Measurements from ENCODE around the gene SNRNP70. TPM values are rescaled to one million over a fixed set of nuclear protein-coding genes. Genes with fewer than 3 reads are reported as not detected.

Gene SNRNP70
- total and polyA plus RNA-seq, 2 of the 13 experiments (the other 11 are each of a cell fraction or from before 2014, with no cell fraction given) = 150 to 210 TPM

DNA sequence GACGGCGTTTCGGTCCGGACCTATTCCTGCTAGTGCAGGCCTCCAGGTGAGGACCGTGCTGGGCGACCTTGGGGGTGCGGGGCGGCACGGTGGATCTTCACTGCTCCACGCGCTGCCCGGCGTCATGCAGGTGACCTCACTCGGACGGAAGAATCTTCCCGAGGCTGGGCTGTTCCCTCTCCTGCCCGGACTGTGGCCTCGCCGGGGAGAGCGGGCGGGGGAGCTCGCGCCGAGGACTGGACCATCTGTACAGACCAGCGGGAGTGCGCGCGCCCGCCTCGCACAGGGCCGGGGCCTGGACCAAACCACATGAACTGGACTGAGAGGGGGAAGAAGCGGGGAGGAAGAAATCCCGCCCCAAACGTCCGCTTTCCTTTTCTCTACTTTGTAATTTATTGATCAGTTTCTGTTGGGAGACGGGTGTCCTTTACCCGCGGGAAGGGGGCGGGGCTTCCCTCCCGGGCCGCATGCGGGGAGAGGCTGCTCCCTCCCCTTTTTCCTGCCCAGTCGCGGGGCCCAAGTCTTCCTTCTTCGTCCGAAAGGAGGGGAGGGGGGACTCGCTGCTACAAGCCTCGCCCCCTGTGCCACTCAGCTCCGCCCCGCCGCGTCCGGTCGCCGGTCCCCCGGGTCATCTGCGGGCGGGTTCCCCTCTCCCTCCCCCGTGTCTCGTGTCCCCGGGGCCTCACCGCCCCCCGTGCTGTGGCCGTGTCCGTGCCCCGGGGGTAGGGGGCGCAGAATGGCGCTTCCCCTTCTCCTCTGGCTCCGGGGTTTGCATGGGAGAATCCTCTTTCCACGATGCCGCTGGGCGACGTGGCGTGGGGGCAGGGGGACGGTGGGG is 65.1 kb downstream of the SNRNP70 start (continued):
- TF ChIP-seq, protein P1, sequence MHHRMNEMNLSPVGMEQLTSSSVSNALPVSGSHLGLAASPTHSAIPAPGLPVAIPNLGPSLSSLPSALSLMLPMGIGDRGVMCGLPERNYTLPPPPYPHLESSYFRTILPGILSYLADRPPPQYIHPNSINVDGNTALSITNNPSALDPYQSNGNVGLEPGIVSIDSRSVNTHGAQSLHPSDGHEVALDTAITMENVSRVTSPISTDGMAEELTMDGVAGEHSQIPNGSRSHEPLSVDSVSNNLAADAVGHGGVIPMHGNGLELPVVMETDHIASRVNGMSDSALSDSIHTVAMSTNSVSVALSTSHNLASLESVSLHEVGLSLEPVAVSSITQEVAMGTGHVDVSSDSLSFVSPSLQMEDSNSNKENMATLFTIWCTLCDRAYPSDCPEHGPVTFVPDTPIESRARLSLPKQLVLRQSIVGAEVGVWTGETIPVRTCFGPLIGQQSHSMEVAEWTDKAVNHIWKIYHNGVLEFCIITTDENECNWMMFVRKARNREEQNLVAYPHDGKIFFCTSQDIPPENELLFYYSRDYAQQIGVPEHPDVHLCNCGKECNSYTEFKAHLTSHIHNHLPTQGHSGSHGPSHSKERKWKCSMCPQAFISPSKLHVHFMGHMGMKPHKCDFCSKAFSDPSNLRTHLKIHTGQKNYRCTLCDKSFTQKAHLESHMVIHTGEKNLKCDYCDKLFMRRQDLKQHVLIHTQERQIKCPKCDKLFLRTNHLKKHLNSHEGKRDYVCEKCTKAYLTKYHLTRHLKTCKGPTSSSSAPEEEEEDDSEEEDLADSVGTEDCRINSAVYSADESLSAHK (CRISPR knock-in tag; IDR thresholded peaks at IDR 0.05; ENCODE audit: borderline replicate concordance) = 0 out of 2 replicates have a peak, but pooled peaks have one; percentile 2
- TF ChIP-seq, protein P2, sequence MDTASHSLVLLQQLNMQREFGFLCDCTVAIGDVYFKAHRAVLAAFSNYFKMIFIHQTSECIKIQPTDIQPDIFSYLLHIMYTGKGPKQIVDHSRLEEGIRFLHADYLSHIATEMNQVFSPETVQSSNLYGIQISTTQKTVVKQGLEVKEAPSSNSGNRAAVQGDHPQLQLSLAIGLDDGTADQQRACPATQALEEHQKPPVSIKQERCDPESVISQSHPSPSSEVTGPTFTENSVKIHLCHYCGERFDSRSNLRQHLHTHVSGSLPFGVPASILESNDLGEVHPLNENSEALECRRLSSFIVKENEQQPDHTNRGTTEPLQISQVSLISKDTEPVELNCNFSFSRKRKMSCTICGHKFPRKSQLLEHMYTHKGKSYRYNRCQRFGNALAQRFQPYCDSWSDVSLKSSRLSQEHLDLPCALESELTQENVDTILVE (CRISPR knock-in tag; IDR thresholded peaks at IDR 0.05) = peak; percentile 76; the same call in 1 of the 2 replicates
- TF ChIP-seq, protein P3, sequence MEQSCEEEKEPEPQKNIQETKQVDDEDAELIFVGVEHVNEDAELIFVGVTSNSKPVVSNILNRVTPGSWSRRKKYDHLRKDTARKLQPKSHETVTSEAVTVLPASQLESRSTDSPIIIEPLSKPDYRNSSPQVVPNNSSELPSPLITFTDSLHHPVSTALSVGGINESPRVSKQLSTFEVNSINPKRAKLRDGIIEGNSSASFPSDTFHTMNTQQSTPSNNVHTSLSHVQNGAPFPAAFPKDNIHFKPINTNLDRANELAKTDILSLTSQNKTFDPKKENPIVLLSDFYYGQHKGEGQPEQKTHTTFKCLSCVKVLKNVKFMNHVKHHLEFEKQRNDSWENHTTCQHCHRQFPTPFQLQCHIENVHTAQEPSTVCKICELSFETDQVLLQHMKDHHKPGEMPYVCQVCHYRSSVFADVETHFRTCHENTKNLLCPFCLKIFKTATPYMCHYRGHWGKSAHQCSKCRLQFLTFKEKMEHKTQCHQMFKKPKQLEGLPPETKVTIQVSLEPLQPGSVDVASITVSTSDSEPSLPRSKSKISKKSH (CRISPR knock-in tag; IDR thresholded peaks at IDR 0.05; ENCODE audit: borderline replicate concordance) = peak; percentile 79; the same call in 1 of the 2 replicates
- no peak; the same call in none of the 2 replicates for TF ChIP-seq ZSCAN25 (CRISPR knock-in tag; IDR thresholded peaks at IDR 0.05)
- TF ChIP-seq ZNF674 (CRISPR knock-in tag; IDR thresholded peaks at IDR 0.05; ENCODE audit: low read depth) = 0 out of 2 replicates have a peak, but pooled peaks have one; percentile 77
- TF ChIP-seq, protein P4, sequence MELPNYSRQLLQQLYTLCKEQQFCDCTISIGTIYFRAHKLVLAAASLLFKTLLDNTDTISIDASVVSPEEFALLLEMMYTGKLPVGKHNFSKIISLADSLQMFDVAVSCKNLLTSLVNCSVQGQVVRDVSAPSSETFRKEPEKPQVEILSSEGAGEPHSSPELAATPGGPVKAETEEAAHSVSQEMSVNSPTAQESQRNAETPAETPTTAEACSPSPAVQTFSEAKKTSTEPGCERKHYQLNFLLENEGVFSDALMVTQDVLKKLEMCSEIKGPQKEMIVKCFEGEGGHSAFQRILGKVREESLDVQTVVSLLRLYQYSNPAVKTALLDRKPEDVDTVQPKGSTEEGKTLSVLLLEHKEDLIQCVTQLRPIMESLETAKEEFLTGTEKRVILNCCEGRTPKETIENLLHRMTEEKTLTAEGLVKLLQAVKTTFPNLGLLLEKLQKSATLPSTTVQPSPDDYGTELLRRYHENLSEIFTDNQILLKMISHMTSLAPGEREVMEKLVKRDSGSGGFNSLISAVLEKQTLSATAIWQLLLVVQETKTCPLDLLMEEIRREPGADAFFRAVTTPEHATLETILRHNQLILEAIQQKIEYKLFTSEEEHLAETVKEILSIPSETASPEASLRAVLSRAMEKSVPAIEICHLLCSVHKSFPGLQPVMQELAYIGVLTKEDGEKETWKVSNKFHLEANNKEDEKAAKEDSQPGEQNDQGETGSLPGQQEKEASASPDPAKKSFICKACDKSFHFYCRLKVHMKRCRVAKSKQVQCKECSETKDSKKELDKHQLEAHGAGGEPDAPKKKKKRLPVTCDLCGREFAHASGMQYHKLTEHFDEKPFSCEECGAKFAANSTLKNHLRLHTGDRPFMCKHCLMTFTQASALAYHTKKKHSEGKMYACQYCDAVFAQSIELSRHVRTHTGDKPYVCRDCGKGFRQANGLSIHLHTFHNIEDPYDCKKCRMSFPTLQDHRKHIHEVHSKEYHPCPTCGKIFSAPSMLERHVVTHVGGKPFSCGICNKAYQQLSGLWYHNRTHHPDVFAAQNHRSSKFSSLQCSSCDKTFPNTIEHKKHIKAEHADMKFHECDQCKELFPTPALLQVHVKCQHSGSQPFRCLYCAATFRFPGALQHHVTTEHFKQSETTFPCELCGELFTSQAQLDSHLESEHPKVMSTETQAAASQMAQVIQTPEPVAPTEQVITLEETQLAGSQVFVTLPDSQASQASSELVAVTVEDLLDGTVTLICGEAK (IDR thresholded peaks at IDR 0.05) = no peak
- TF ChIP-seq, protein P4 (CRISPR knock-in tag; IDR thresholded peaks at IDR 0.05) = peak; percentile 84
- peak; percentile 57; the same call in 1 of the 2 replicates for TF ChIP-seq GPN1 (CRISPR knock-in tag; IDR thresholded peaks at IDR 0.05; ENCODE audit: borderline replicate concordance)
- TF ChIP-seq ZNF33B (CRISPR knock-in tag; IDR thresholded peaks at IDR 0.05) = 0 out of 2 replicates have a peak, but pooled peaks have one; percentile 36
- TF ChIP-seq JUNB (CRISPR knock-in tag; IDR thresholded peaks at IDR 0.05; ENCODE audit: borderline replicate concordance) = no peak; the same call in 1 of the 2 replicates
- no peak for TF ChIP-seq HDAC2 (CRISPR knock-in tag; IDR thresholded peaks at IDR 0.05)
- TF ChIP-seq FOXA1 (IDR thresholded peaks at IDR 0.05) = no peak
- TF ChIP-seq FOXA1 (CRISPR knock-in tag; IDR thresholded peaks at IDR 0.05) = no peak
- TF ChIP-seq PHF21A (CRISPR knock-in tag; IDR thresholded peaks at IDR 0.05) = peak; percentile 82
